Measurements from ENCODE around the gene PPP1R27. TPM values are rescaled to one million over a fixed set of nuclear protein-coding genes. Genes with fewer than 3 reads are reported as not detected.

Gene PPP1R27
- total RNA-seq, 2 donors from 2014 or later = not detected

- no peak for TF ChIP-seq CTCF (IDR thresholded peaks at IDR 0.05)
- intact Hi-C loops (cut with DNase I) = no loop called here
- Histone ChIP-seq H3K9me3 (no peaks in the 10 kb centered on the region), H3K27ac (no peak overlapping the region), H3K4me3 (no peak overlapping the region), H3K4me1 (peaks cover 4% of the 10 kb centered on the region), H3K9ac (ENCODE audit: low read depth in 2 of 2, low read length in 2 of 2) (no peak overlapping the region), H3K36me3 (no peaks in the 10 kb centered on the region), H3K27me3 (no peaks in the 10 kb centered on the region)
- DNase-seq = no peak
Measured at GRCh38 chr17:81813371-81813684, 21.5 kb downstream of the PPP1R27 start.

- DNase-seq = no peak
- Histone ChIP-seq H3K27ac (no peak overlapping the region), H3K36me3 (no peaks in the 10 kb centered on the region), H3K9me3 (no peaks in the 10 kb centered on the region), H3K27me3 (peaks cover 5% of the 10 kb centered on the region), H3K4me1 (peaks cover 4% of the 10 kb centered on the region), H3K4me3 (no peak overlapping the region), H3K9ac (ENCODE audit: low read depth in 2 of 2, low read length in 2 of 2) (no peak overlapping the region)
- no peak for TF ChIP-seq CTCF (IDR thresholded peaks at IDR 0.05)
- intact Hi-C loops (cut with DNase I) = no loop called here
Measured at GRCh38 chr17:81812571-81813370, 22.1 kb downstream of the PPP1R27 start.

- H3K36me3 ChIP-seq = no peaks in the 10 kb centered on the region
- H3K4me1 ChIP-seq = peaks cover 4% of the 10 kb centered on the region
- no peak for TF ChIP-seq CTCF (IDR thresholded peaks at IDR 0.05)
- no peak overlapping the region for H3K4me3 ChIP-seq
- H3K27me3 ChIP-seq = peaks cover 12% of the 10 kb centered on the region
- no peak overlapping the region for H3K27ac ChIP-seq
- H3K9me3 ChIP-seq = no peaks in the 10 kb centered on the region
- DNase-seq = no peak
- H3K9ac ChIP-seq (ENCODE audit: low read depth in 2 of 2, low read length in 2 of 2) = no peak overlapping the region
- intact Hi-C loops (cut with DNase I) = no loop called here
Measured at GRCh38 chr17:81811705-81812570, 22.9 kb downstream of the PPP1R27 start.

- peaks cover 4% of the 10 kb centered on the region for H3K4me1 ChIP-seq
- no peaks in the 10 kb centered on the region for H3K36me3 ChIP-seq
- H3K4me3 ChIP-seq = no peak overlapping the region
- no peak for TF ChIP-seq CTCF (IDR thresholded peaks at IDR 0.05)
- intact Hi-C loops (cut with DNase I) = no loop called here
- peaks cover 21% of the 10 kb centered on the region for H3K27me3 ChIP-seq
- no peak overlapping the region for H3K9ac ChIP-seq (ENCODE audit: low read depth in 2 of 2, low read length in 2 of 2)
- H3K27ac ChIP-seq = no peak overlapping the region
- DNase-seq = no peak
- no peaks in the 10 kb centered on the region for H3K9me3 ChIP-seq
Measured at GRCh38 chr17:81810892-81811704, 23.8 kb downstream of the PPP1R27 start.

- no peaks in the 10 kb centered on the region for H3K36me3 ChIP-seq
- no peaks in the 10 kb centered on the region for H3K9me3 ChIP-seq
- TF ChIP-seq CTCF (IDR thresholded peaks at IDR 0.05) = no peak
- no peak overlapping the region for H3K4me3 ChIP-seq
- intact Hi-C loops (cut with DNase I) = no loop called here
- H3K4me1 ChIP-seq = peaks cover 4% of the 10 kb centered on the region
- DNase-seq = no peak
- peaks cover 26% of the 10 kb centered on the region for H3K27me3 ChIP-seq
- H3K9ac ChIP-seq (ENCODE audit: low read depth in 2 of 2, low read length in 2 of 2) = no peak overlapping the region
- H3K27ac ChIP-seq = no peak overlapping the region
Measured at GRCh38 chr17:81810476-81810875, 24.4 kb downstream of the PPP1R27 start.

Data from colonic mucosa (tissue), 4 donors.